NCI-H2081 (cell line): ENCODE measurements around the gene RBM20.
A peak's percentile ranks its signal among the peaks of the same experiment; 100 is the strongest.
"Not testable (repeated sequence)": the region's sequence is repeated elsewhere in the genome, so short reads cannot be mapped to it uniquely, and the experiment has no call there.

Experiments used
- DNase-seq, 2 experiments: peaks; one replicate each; lab custom pipeline; 2025; lab: John Stamatoyannopoulos, UW

Gene RBM20

DNA sequence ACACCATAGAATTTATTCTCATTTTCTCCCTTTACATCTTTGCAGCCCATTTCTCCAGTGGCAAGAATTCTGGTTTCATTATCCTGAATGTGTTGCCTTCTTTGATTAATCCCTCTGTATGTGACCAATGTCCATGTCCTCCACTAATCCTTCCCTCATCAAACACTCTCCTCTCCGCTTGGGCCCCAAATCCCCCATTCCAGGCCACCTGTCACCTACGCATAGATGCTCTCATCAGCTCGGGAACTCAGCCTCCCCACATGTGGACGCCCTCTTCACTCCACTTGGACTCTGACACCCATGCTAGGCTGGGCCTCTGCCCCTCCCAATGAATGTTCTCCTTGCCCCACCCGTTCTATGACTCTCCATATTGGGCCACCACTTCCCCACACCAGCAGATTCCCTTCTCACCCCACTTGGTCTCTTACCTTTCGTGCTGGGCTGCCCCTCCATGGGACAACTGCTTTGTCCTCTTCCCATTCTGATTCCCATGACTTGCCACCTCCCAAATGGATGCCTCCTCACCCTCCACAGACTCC lies 18.7 kb upstream of the RBM20 start:
- no peak for DNase-seq

DNA sequence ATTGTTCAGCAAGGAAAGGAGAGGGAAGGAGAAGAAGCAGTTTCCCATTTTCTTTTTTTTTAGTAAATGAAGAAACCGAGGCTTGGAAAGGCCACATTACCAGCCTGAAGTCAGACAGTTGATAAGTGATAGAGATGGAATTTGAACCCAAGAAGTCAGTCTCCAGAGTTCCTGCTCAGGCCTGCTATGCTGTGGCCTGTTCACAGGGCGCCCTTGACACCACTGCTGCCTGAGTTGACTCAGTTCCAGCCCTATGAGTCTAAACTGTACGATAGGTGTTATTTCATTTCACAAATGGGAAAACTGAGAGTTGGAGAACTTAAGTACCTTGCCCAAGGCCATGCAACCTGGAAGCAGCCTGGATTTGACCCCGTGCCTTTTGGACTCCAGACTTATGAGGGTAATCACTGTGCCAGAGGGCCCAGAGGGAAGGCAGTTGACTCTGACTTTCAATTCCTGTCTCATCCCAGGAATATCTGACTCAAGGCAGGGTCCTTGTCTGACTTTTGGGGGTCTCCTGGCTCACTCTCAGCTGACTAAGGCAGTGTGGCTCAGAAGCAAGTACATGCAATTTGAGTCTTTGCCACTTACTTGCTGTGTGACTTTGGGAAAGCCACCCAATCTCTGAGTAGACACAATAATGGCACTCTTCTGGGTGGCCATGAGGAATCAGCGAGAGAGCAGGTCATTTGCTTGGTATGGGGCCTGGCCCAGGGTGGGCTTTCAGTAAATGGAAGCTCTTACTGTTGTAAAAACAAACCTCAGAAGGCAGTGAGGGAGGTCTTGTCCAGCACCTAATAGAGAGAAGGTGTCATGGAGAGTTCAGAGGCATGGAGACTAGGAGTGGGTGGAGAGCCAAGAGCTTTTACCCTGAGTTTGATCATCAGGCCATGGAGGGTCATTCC lies 17.9 kb upstream of the RBM20 start:
- DNase-seq, result no peak

DNA sequence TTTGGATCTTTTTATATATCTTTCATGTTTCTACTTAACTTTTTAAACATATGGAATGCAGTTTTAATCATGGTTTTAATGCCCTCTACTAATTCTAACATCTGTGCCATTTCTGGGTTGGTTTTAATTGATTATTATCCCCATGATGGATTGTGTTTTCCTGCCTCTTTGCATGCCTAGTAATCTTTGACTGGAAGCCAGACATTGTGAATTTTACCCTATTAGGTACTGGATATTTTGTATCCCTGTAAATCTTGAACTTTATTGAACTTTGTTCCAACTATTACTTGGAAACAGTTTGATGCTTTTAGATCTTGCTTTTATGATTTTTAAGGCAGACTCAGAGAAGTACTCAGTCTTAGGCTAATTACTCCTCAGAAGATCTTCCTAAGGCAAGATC lies 16.0 kb upstream of the RBM20 start:
- no peak for DNase-seq

DNA sequence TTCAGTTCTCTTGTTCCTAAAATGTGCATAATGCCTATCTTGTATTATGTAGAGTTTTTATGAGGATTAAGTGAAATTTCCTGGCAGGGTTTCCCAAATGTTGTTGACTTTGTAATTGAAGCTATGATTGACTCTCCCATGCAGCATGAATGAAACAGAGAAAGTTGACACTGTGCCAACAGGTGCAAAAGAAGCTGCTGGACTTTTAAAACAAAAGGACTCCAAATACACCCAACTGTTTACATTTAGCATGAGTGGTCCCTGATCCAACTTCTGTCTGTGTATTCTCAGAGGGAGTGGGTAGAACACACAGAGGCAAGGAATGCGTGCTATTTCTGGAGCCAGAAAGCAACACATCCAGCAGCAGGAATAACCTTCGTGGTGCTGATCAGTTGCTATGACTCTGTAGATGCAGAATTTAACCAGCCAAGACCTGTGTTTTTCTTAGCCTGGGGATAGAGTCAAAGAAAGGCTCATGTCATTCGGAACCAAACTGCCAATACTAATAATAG lies 14.4 kb upstream of the RBM20 start:
- DNase-seq, result peak; percentile 41 to 73

DNA sequence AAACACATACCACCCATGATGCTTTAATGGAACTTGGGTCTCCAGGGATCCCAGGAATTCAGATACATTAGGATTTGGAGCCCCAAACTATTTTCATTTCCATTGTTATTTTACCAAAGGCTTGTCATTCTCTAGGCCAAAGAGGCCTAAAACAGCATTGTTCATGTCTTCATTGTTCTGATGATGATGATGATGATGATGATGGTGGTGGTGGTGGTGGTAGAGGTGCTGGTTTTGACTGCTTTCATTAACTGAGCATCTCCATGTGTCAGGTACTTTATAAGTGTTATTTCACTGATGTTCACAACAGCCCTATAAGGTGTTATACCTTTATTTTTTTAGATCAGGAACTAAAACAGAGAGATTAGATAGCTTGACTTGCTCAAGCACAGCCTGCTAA lies 12.2 kb upstream of the RBM20 start:
- no peak for DNase-seq

DNA sequence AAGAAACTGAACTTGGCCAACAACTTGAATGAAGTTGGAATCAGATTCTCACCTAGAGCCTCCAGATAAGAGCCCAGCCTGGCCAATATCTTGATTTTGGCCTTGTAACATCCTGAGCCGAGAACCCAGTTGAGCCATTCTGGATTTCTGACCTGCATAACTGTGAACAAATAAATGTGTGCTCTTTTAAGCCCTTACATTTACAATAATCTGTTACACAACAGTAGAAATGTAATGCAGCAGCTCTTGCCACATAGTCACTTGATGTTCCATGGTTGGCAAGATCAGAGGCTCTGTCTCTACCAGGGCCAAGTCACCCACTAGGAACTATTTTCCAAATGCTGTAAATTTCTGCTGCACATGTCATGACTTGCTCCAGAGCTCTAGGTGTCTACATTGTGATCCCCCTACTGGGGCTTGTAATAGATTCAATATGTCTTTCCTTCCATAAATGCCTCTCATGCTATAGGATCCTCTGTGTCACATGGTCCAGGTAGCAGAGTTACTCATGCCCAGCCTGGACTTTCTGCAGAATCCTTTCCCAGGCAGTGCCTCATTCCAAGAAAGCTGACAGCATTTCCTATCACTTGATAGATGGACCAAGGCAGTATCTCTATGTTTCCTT lies 11.4 kb upstream of the RBM20 start:
- DNase-seq, result no peak

DNA sequence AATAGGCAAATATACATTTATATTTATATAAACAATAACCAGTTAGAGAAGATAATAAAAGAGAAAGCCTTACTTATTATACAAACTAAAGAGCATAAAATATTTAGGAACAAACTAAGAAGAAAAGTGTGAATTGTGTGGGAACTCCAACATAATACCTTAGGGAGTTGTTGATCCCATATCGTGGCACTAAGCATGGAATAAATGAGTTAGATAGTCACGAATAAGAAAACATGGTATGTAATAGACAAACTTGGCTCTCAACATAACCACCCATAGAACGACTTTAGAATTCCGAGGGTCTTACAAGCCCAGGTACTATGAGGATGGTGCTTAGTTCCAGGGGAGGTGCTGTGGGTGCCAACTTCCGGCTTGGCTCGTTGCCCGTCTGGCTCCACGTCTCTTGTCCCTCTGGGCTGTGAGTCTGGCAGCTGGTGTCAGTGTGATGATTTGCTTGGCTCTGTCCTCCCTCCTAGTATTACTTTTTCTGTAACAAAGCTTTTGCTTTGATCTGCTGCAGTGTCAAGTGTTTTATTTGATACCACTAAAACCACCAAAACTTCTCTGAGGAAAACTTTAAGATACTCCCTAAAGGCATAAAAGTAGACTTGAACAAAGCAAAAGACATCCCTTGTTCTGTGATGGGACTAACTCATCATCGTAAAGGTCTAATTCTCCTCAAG lies 9.5 kb upstream of the RBM20 start:
- DNase-seq, result peak; percentile 8 to 52

DNA sequence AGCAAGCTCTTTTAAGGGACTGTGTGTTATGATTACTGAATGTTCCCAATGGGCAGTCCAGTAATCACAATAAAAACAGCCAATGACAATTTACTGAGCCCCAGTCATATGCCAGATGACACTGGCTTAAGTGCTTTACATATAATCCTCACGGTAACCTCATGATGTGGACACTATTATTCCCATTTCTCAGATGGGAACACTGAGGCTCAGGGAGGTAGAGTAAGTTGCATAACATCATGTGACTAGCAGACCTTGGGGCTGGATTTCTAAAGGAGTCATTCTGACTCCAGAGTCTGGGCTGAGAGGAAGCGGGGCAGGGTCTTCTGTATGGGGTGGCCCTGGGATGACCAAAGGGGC lies 7.6 kb upstream of the RBM20 start:
- no peak for DNase-seq

DNA sequence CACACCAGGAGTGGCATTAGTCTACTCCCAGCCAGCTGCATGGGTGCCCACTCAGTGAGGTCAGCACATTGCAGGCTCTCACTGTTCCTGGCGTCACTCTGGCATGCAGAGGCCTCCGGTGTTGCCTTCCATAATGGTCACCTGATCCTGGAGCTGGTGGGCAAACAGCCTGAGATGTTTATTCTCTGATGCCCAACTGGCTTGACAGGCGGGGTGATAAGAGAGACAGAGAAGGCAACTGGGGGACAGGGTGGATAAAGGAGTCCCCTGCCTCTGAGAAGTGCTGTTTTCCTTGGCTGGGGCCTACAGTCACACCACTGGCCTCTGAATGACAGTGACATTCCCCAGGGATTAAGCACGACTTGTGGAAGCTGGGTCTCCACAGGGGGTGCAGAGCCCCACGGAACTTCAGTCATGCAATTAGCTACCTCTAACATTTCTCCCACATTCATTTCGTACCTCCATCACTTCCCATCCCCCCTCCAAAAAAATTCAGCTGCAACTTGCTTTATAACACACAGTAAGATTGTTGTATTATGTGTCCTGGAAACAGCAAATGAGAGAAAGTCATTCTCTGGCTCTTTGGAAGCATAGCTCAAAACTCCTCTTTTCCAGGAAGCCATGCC lies 7.1 kb upstream of the RBM20 start:
- DNase-seq, result no peak

DNA sequence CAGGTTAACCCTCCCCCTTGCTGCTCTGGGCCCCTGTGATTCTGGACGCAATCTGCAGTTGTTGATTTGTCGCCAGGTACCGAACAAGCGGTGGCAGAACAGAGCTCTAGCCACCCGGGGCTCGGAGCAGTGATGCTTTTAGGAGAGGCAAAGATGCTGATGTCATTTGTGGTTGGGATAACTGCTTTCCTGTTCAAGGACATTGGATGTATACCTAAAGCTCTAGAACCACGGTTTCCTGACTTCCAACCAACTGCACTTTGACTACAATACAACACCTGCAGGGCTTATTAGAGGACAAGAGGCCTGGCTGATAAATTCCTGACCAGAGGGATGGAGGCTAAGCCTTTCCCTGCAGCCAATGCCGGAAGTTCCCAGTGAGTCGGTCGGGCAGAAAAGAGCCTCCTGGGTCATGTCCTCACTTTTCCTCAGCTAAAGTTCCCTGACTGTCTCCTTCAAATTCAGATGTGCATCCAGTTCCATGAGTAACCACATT lies 6.5 kb upstream of the RBM20 start:
- no peak for DNase-seq

DNA sequence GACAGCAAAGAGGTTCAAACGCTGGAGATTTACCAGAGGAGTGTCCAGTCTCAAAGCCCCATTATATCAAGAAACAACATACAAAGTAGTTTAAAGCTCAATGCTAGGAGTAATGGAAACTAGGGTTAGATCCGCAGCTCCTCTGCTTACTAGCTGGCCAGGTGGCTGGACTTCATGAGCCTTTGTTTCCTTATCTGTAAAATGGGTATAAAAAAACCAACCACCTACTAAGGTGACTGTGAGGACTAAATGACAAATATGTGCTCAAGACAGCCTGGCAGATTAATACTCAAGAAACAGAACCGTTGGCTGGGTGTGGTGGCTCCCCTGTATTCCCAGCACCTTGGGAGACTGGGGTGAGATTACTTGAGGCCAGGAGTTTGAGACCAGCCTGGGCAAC lies 5.8 kb upstream of the RBM20 start:
- no peak for DNase-seq

DNA sequence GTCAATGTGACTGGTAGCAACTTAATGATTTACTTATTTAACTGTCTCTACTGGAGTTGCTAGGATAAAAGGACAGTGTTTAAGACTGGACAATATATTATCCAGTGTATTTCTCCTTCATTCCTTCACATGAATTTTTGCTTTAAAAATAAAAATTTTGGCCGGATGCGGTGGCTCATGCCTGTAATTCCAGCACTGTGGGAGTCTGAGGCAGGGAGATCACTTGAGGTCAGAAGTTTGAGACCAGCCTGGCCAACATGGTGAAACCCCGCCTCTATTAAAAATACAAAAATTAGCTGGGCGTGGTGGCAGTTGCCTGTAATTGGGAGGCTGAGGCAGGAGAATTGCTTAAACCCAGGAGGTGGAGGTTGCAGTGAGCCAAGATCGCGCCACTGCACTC lies 5.1 kb upstream of the RBM20 start:
- DNase-seq, result not testable (repeated sequence)

DNA sequence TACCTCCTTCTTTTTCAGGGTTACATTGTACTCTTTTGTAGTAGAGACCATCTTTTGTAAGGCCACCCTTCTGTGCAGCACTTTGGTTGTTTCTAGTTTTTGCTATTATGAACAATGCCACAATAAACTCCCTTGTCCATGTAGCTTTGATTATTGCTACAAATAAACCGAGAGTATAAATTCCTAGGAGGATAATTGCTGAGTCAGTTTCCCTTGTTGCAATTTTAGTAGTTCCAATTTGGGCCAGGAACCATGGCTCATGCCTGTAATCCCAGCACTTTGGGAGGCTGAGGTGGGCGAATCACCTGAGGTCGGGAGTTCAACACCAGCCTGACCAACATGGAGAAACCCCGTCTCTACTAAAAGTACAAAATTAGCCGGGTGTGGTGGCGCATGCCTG lies 4.3 kb upstream of the RBM20 start:
- DNase-seq, result not testable (repeated sequence)

DNA sequence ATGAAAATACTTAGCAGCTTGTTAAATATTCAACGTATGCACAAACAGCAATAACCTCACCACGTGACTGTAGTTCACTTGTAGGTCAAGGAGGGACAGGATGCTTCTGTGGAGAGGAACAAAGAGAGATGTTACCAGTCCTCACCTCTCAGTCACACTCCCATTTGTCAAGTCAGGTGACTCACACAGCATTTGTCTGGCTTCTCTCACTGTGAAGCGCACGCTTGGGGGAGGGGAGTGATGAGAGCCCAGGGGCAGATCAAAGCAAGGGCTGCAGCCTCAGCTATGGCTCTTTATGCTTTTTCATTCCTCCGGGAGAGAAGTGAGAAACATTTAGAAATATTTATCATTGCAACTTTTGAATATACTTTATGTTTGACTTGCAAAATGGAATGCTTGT lies 2.9 kb upstream of the RBM20 start:
- DNase-seq, result no peak

DNA sequence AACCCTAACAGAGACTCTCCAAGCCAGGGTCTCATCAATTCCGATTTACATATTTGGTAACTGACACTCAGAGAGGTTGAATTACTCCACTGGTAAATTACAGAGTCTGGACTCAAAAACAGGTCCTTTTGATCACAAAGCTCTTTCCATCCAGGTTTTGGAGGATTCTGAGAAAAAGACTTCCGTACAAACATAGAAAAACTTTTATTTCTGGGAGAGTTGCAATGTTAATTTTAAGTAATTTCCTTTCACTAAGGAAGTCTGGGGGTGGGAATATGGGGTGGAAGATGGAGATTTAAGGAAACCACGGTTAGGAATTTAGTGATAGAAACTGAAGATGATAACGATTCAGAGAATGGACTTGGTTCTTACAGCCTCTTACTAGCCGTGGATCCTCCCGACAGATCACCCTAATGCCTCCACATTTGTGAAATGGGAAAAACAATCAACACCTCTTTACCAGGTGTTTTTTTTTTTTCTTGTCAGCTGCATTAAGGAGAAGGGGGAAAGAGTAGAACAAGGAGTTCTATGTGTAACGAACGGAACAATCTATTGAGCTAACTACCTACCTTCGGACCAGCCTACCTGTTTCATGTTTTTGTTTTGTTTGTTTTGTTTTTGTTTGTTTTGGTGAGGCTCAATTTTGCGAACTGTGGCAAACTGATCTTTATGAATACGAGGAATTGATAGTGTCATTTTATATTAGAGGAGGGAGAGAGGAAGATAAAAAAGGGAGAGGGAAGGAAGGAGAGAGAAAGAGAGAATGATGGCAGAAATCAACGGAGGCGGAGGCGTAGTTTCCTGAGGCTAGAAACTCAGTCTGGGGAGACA lies 1.7 kb upstream of the RBM20 start:
- DNase-seq, result no peak

DNA sequence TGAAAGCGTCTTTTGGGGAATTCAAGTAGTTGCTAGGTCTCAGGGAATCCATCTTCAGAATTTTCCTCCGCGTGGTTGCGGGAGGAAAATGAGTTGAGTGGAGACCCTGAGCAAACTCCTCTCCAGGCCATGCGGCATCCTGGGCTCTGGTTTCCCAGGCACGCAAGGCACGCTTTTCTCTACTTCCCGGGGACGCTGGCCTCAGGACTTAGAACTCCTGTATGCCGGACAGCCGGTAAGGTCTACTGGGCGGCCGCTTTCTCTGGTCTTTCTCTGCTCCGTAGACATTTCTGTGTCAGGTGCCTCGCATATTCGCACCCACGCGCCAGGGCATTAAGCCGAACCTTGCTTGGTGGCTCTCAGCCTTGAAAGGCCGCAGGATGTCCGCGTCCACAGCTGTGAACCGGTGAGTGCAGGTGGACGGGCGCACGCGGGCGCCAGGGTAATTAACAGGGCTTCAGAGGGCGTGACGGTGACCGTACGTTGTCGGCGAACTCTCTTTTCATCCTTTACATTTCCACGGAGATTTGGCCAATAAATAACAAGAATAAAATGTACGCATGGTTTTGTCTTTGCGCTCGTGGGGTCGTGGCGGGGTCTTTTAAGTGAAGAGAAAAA lies 992 bp upstream of the RBM20 start:
- DNase-seq, result no peak

DNA sequence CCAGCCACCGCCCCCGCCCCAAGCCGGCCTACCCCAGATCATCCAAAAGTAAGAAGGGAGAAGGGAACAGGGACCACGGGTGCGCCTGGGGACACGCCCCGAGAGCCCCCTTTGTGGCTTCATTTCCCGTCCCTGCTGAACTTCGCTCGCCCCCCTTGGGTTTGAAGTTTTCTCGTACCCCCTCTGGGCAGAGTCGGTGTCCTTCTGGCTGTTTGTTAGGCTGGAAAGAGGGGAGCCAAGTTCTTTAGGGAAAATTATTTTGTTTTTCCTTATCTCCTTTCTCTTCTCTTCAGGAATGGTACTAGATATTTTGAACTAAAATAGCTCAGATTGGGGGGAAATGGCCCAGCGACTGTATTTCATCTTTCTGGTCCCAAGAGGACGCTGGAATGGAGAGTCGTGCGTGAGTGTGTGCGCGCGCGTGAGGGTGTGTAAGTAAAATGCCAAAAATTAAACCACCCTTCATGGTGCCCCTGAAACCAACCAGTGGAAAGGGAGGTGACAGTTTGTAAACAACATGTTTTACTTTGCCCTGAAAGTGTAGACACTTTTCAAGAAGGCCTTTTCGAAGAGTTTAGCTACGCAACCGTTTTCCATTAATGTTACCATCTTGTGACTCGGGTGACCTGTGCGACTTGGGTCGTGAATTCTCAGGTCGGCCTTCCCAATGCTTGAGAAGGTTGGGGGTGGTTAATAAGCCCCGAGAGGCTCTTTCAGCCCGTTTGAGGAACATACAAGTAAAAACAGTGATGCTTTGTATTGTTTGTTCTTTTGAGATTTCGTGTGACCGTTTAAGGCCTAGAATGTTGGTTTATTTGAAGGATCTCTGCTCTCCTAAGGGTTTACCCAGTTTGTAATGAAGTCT lies 694 bp downstream of the RBM20 start:
- no peak for DNase-seq

DNA sequence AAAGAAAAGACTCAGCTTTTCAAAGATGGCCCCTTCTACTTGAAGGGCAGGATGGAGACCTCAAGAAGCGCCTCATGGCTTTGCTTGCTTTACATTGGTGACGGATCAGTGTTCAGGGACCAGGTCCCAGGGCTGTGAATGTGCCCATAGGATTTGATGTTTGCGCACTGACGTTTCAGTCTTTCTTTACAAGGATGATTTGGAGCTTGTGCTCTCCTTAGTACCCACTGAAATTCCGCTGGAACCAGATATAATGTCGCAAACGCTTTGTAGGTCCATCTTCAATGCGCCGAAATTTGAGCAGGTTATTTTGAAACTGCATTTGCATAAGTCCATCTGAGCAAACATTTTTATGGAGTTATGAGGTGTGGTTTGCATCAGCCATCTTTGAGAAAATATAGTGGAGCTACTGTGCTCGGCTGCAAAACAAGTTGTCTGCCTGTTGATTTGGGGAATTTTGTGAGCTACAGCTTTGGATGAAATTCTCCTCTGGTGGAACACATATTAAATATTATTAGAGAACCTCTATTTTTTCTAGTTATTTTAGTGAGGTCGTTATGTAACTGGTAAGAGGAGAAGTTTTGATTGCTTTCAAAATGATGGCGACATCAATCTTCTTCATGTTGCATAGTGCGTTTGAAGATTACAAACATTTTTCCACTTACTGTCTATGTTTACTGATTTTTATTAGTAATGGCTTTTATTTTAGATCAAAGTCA lies 2.4 kb downstream of the RBM20 start:
- no peak for DNase-seq

DNA sequence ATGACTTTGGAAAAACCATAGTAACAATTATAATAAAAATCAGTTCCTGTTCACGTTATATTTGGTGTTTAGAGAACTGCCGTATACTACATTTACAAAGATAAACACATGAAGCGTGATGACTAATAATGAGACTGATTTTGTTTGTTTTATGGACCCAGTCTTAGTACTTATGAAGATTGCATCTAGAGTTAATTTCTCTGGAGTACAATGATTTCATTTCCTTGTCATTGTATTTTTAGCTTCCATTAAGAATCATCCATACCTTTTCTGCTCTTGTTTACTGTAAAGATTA lies 2.9 kb downstream of the RBM20 start:
- DNase-seq, result no peak
